Measurements from ENCODE around the gene SLK. TPM values are rescaled to one million over a fixed set of nuclear protein-coding genes. Genes with fewer than 3 reads are reported as not detected.

SLK gene
- 29.3 to 30.2 TPM (median 29.7 TPM) in 3 replicates for total RNA-seq

GRCh38 chr10:103966671-103967447 lies at the start of gene SLK:
TSS of gene SLK (plus strand) at chr10:103967140. CDS start at chr10:103967746, 606 bp downstream.
- Mint-ChIP-seq H3K27me3 (ENCODE audit: low read depth) (no peaks in the 10 kb centered on the region), H3K4me3 (peak within 1 kb of the TSS; percentile 96), H3K9me3 (no peaks in the 10 kb centered on the region), H3K36me3 (no peaks in the 10 kb centered on the region), H3K4me1 (peaks cover 41% of the 10 kb centered on the region), H3K27ac (peak within 1 kb of the TSS; percentile 95)
- TF ChIP-seq CTCF (IDR thresholded peaks at IDR 0.05; ENCODE audit: unreplicated experiment) = no peak
- DNase-seq (ENCODE audit: low spot score in 2 of 2, unreplicated experiment in 2 of 2) = peak; percentile 83

- Mint-ChIP-seq H3K4me1 (peaks cover 26% of the 10 kb centered on the region), H3K27ac (peak overlapping the region; percentile 91), H3K36me3 (peaks cover 11% of the 10 kb centered on the region), H3K4me3 (peak overlapping the region; percentile 86), H3K27me3 (ENCODE audit: low read depth) (no peaks in the 10 kb centered on the region), H3K9me3 (no peaks in the 10 kb centered on the region)
- DNase-seq (ENCODE audit: low spot score in 2 of 2, unreplicated experiment in 2 of 2) = no peak
- TF ChIP-seq CTCF (IDR thresholded peaks at IDR 0.05; ENCODE audit: unreplicated experiment) = no peak
These were observed 49.5 kb upstream of the SLK start for GRCh38 chr10:103917302-103918052.

GRCh38 chr10:103918053-103918846 lies 48.7 kb upstream of the SLK start, which contains the start of gene STN1:
TSS of gene STN1 (minus strand) at chr10:103918184. CDS start at chr10:103917594, 590 bp downstream.
- Mint-ChIP-seq H3K27ac (peak within 1 kb of the TSS; percentile 95), H3K36me3 (peaks cover 5% of the 10 kb centered on the region), H3K4me1 (peaks cover 26% of the 10 kb centered on the region), H3K27me3 (ENCODE audit: low read depth) (no peaks in the 10 kb centered on the region), H3K4me3 (peak within 1 kb of the TSS; percentile 86), H3K9me3 (no peaks in the 10 kb centered on the region)
- TF ChIP-seq CTCF (IDR thresholded peaks at IDR 0.05; ENCODE audit: unreplicated experiment) = no peak
- peak; percentile 90 to 94 for DNase-seq (ENCODE audit: low spot score in 2 of 2, unreplicated experiment in 2 of 2)

- no peak for TF ChIP-seq CTCF (IDR thresholded peaks at IDR 0.05; ENCODE audit: unreplicated experiment)
- Mint-ChIP-seq H3K9me3 (no peaks in the 10 kb centered on the region), H3K4me1 (peaks cover 26% of the 10 kb centered on the region), H3K27ac (no peak overlapping the region), H3K4me3 (no peak overlapping the region), H3K36me3 (peaks cover 4% of the 10 kb centered on the region), H3K27me3 (ENCODE audit: low read depth) (no peaks in the 10 kb centered on the region)
- no peak for DNase-seq (ENCODE audit: low spot score in 2 of 2, unreplicated experiment in 2 of 2)
These were observed 47.3 kb upstream of the SLK start for GRCh38 chr10:103919648-103920025.

- Mint-ChIP-seq H3K27me3 (ENCODE audit: low read depth) (no peaks in the 10 kb centered on the region), H3K36me3 (no peaks in the 10 kb centered on the region), H3K9me3 (no peaks in the 10 kb centered on the region), H3K4me3 (no peak overlapping the region), H3K27ac (no peak overlapping the region), H3K4me1 (peaks cover 30% of the 10 kb centered on the region)
- no peak for DNase-seq (ENCODE audit: low spot score in 2 of 2, unreplicated experiment in 2 of 2)
- no peak for TF ChIP-seq CTCF (IDR thresholded peaks at IDR 0.05; ENCODE audit: unreplicated experiment)
These were observed 45.7 kb upstream of the SLK start for GRCh38 chr10:103921248-103921647.

Measured in mesothelial cell of epicardium (in vitro differentiated cells).